Measurements from ENCODE around the gene PRSS21.

PRSS21 gene

DNA sequence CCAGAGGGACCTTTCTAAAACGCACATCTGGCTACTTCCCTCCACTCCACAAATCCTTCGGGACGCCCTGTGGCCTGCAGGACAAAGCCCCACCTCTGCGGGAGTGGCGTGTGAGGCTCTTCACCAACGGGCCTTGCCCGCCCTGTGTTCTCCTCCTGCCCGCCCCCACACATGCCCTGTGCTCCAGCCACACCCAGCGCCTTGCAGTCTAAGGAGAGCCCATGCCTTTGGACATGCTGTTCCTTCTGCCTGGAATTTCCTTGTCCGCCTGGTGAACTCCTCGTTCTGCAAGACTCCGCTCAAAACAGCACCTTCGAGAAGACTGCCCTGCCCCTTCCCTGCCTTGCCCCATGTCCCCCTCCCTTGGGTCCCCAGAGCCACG, 47.4 kb upstream of the PRSS21 start:
- TF ChIP-seq KLF1 (tag by site-specific recombination; IDR thresholded peaks at IDR 0.05) = peak; percentile 96
- TF ChIP-seq SP3 (tag by site-specific recombination; IDR thresholded peaks at IDR 0.05) = peak; percentile 45; the same call in 1 of the 2 replicates
- TF ChIP-seq, protein P1, sequence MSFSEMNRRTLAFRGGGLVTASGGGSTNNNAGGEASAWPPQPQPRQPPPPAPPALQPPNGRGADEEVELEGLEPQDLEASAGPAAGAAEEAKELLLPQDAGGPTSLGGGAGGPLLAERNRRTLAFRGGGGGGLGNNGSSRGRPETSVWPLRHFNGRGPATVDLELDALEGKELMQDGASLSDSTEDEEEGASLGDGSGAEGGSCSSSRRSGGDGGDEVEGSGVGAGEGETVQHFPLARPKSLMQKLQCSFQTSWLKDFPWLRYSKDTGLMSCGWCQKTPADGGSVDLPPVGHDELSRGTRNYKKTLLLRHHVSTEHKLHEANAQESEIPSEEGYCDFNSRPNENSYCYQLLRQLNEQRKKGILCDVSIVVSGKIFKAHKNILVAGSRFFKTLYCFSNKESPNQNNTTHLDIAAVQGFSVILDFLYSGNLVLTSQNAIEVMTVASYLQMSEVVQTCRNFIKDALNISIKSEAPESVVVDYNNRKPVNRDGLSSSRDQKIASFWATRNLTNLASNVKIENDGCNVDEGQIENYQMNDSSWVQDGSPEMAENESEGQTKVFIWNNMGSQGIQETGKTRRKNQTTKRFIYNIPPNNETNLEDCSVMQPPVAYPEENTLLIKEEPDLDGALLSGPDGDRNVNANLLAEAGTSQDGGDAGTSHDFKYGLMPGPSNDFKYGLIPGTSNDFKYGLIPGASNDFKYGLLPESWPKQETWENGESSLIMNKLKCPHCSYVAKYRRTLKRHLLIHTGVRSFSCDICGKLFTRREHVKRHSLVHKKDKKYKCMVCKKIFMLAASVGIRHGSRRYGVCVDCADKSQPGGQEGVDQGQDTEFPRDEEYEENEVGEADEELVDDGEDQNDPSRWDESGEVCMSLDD (tag by site-specific recombination; IDR thresholded peaks at IDR 0.05) = no peak
- no peak for TF ChIP-seq ZNF585B (tag by site-specific recombination; IDR thresholded peaks at IDR 0.05)
- peak; percentile 75 for TF ChIP-seq ZNF600 (tag by site-specific recombination; IDR thresholded peaks at IDR 0.05)
- TF ChIP-seq, protein P2, sequence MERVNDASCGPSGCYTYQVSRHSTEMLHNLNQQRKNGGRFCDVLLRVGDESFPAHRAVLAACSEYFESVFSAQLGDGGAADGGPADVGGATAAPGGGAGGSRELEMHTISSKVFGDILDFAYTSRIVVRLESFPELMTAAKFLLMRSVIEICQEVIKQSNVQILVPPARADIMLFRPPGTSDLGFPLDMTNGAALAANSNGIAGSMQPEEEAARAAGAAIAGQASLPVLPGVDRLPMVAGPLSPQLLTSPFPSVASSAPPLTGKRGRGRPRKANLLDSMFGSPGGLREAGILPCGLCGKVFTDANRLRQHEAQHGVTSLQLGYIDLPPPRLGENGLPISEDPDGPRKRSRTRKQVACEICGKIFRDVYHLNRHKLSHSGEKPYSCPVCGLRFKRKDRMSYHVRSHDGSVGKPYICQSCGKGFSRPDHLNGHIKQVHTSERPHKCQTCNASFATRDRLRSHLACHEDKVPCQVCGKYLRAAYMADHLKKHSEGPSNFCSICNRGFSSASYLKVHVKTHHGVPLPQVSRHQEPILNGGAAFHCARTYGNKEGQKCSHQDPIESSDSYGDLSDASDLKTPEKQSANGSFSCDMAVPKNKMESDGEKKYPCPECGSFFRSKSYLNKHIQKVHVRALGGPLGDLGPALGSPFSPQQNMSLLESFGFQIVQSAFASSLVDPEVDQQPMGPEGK (tag by site-specific recombination; IDR thresholded peaks at IDR 0.05) = peak; percentile 55
- TF ChIP-seq, protein P3, sequence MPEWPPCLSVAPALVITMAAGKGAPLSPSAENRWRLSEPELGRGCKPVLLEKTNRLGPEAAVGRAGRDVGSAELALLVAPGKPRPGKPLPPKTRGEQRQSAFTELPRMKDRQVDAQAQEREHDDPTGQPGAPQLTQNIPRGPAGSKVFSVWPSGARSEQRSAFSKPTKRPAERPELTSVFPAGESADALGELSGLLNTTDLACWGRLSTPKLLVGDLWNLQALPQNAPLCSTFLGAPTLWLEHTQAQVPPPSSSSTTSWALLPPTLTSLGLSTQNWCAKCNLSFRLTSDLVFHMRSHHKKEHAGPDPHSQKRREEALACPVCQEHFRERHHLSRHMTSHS (tag by site-specific recombination; IDR thresholded peaks at IDR 0.05) = no peak
- TF ChIP-seq, protein P4, sequence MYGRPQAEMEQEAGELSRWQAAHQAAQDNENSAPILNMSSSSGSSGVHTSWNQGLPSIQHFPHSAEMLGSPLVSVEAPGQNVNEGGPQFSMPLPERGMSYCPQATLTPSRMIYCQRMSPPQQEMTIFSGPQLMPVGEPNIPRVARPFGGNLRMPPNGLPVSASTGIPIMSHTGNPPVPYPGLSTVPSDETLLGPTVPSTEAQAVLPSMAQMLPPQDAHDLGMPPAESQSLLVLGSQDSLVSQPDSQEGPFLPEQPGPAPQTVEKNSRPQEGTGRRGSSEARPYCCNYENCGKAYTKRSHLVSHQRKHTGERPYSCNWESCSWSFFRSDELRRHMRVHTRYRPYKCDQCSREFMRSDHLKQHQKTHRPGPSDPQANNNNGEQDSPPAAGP (tag by site-specific recombination; IDR thresholded peaks at IDR 0.05) = peak; percentile 81
- peak; percentile 45 for TF ChIP-seq SP2 (tag by site-specific recombination; IDR thresholded peaks at IDR 0.05)
- CTCF ChIA-PET = interaction anchor here (0.6 to 1.7 kb wide), 3 partner anchors 16 to 114 kb away, joined by 3 read pairs; partner anchors contain the start of gene FLYWCH2
- H3K36me3 ChIP-seq (ENCODE audit: control insufficient read depth in 2 of 2, insufficient read depth in 1 of 2, low read length in 2 of 2) = peaks cover 14 to 98% of the 10 kb centered on the region in 2 experiments
- no peaks in the 10 kb centered on the region; the same call in 1 of the 2 replicates for H3K4me1 ChIP-seq (ENCODE audit: control insufficient read depth, insufficient read depth, low read length)
- POLR2A ChIA-PET = interaction anchor here (0.5 to 1.4 kb wide), 2 partner anchors 17 to 33 kb away, joined by 5 read pairs; partner anchors contain the start of gene SRRM2
- no peak overlapping the region for H3K4me3 ChIP-seq (ENCODE audit: low read depth, low read length)
- no peaks in the 10 kb centered on the region for H3K9me3 ChIP-seq (ENCODE audit: control insufficient read depth, insufficient read depth, low read depth, low read length)
- peak overlapping the region; percentile 52; the same call in 1 of the 2 replicates for H3K27ac ChIP-seq (ENCODE audit: extremely low read depth, low read depth, low read length)

DNA sequence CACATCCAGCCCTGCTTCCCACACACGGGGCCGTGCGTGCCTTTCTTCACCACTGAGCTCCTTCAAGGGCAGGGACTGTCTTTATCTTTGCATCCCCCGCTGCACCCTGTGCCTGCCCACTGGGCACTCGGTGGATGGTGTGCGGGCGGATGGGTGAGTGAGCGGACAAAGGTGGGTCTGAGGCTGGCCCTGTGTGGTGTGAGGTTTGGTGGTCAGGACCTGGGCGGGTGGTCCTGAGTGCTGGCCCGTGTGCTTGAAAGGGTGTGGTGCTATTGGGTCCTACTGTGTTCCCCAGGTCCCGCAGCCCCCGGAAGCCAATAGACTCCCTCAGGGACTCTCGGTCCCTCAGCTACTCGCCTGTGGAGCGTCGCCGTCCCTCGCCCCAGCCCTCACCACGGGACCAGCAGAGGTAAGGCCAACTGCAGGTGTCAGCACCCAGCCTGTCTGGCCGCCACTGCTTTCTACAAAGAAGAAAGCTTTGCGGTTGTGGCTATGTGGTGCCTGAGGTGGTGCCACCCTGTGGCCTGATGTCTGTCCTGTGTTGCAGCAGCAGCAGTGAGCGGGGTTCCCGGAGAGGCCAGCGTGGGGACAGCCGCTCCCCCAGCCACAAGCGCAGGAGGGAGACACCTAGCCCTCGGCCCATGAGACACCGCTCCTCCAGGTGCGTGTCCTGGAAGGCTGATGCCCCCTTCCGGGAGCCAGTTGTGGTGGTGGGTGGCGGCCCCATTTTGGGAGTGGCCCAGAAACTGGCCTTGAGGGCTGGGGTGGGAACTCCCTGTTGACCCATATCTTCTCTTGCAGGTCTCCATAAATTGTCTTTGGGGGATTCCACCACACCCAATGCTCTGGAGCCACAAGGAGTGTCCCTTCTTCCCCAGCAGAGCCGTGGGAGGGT, 46.7 kb upstream of the PRSS21 start:
- Histone ChIP-seq H3K4me1 (ENCODE audit: control insufficient read depth, insufficient read depth, low read length) (no peaks in the 10 kb centered on the region; the same call in 1 of the 2 replicates), H3K36me3 (ENCODE audit: control insufficient read depth in 2 of 2, insufficient read depth in 1 of 2, low read length in 2 of 2) (peaks cover 14 to 98% of the 10 kb centered on the region in 2 experiments), H3K27ac (ENCODE audit: extremely low read depth, low read depth, low read length) (peak overlapping the region; percentile 52), H3K9me3 (ENCODE audit: control insufficient read depth, insufficient read depth, low read depth, low read length) (no peaks in the 10 kb centered on the region), H3K4me3 (ENCODE audit: low read depth, low read length) (no peak overlapping the region)
- POLR2A ChIA-PET = interaction anchor here (0.5 kb wide), 1 partner anchor 34 kb away, joined by 5 read pairs; no protein-coding TSS in a partner anchor
- CTCF ChIA-PET = interaction anchor here (0.6 to 1.7 kb wide), 3 partner anchors 16 to 113 kb away, joined by 3 read pairs; partner anchors contain the start of gene FLYWCH2
- TF ChIP-seq KLF9 (tag by site-specific recombination; IDR thresholded peaks at IDR 0.05; ENCODE audit: low read depth) = 0 out of 2 replicates have a peak, but pooled peaks have one; percentile 28
- TF ChIP-seq PRDM1 (tag by site-specific recombination; IDR thresholded peaks at IDR 0.05) = 0 out of 2 replicates have a peak, but pooled peaks have one; percentile 39
- TF ChIP-seq, protein P5, sequence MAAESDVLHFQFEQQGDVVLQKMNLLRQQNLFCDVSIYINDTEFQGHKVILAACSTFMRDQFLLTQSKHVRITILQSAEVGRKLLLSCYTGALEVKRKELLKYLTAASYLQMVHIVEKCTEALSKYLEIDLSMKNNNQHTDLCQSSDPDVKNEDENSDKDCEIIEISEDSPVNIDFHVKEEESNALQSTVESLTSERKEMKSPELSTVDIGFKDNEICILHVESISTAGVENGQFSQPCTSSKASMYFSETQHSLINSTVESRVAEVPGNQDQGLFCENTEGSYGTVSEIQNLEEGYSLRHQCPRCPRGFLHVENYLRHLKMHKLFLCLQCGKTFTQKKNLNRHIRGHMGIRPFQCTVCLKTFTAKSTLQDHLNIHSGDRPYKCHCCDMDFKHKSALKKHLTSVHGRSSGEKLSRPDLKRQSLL (tag by site-specific recombination; IDR thresholded peaks at IDR 0.05) = 0 out of 2 replicates have a peak, but pooled peaks have one; percentile 10
- TF ChIP-seq, protein P6, sequence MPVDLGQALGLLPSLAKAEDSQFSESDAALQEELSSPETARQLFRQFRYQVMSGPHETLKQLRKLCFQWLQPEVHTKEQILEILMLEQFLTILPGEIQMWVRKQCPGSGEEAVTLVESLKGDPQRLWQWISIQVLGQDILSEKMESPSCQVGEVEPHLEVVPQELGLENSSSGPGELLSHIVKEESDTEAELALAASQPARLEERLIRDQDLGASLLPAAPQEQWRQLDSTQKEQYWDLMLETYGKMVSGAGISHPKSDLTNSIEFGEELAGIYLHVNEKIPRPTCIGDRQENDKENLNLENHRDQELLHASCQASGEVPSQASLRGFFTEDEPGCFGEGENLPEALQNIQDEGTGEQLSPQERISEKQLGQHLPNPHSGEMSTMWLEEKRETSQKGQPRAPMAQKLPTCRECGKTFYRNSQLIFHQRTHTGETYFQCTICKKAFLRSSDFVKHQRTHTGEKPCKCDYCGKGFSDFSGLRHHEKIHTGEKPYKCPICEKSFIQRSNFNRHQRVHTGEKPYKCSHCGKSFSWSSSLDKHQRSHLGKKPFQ (tag by site-specific recombination; IDR thresholded peaks at IDR 0.05) = no peak
- TF ChIP-seq ZNF138 (tag by site-specific recombination; IDR thresholded peaks at IDR 0.05; ENCODE audit: borderline replicate concordance) = no peak
- 0 out of 2 replicates have a peak, but pooled peaks have one; percentile 16 for TF ChIP-seq WT1 (tag by site-specific recombination; IDR thresholded peaks at IDR 0.05)
- no peak for TF ChIP-seq SP7 (tag by site-specific recombination; IDR thresholded peaks at IDR 0.05)
- TF ChIP-seq ZNF600 (tag by site-specific recombination; IDR thresholded peaks at IDR 0.05) = 0 out of 2 replicates have a peak, but pooled peaks have one; percentile 4
- TF ChIP-seq, protein P7, sequence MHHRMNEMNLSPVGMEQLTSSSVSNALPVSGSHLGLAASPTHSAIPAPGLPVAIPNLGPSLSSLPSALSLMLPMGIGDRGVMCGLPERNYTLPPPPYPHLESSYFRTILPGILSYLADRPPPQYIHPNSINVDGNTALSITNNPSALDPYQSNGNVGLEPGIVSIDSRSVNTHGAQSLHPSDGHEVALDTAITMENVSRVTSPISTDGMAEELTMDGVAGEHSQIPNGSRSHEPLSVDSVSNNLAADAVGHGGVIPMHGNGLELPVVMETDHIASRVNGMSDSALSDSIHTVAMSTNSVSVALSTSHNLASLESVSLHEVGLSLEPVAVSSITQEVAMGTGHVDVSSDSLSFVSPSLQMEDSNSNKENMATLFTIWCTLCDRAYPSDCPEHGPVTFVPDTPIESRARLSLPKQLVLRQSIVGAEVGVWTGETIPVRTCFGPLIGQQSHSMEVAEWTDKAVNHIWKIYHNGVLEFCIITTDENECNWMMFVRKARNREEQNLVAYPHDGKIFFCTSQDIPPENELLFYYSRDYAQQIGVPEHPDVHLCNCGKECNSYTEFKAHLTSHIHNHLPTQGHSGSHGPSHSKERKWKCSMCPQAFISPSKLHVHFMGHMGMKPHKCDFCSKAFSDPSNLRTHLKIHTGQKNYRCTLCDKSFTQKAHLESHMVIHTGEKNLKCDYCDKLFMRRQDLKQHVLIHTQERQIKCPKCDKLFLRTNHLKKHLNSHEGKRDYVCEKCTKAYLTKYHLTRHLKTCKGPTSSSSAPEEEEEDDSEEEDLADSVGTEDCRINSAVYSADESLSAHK (tag by site-specific recombination; IDR thresholded peaks at IDR 0.05) = no peak
